Glutamatergic neuron (in vitro differentiated cells): ENCODE measurements around the gene P2RX1. TPM values are rescaled to one million over a fixed set of nuclear protein-coding genes. Genes with fewer than 3 reads are reported as not detected.
A peak's percentile ranks its signal among the peaks of the same experiment; 100 is the strongest.

Source experiments
- DNase-seq: peaks from one replicate; pipeline ENCODE4 v3.0.0; 2022
- H3K27ac Mint-ChIP-seq: one replicate; pipeline ENCODE4 v1.8.0; 2020; ENCODE audit warnings: mild to moderate bottlenecking, mixed read lengths, inconsistent platforms; ENCODE audit not compliant: unreplicated experiment
- H3K27me3 Mint-ChIP-seq: one replicate; pipeline ENCODE4 v1.8.0; 2020; ENCODE audit warnings: mild to moderate bottlenecking, moderate library complexity, mixed read lengths, inconsistent platforms; ENCODE audit not compliant: unreplicated experiment
- H3K36me3 Mint-ChIP-seq: one replicate; pipeline ENCODE4 v1.8.0; 2020; ENCODE audit warnings: mild to moderate bottlenecking, mixed read lengths, inconsistent platforms; ENCODE audit not compliant: unreplicated experiment
- H3K4me1 Mint-ChIP-seq: one replicate; pipeline ENCODE4 v1.8.0; 2020; ENCODE audit warnings: mild to moderate bottlenecking, low read depth, mixed read lengths, inconsistent platforms; ENCODE audit not compliant: unreplicated experiment
- H3K4me3 Mint-ChIP-seq: one replicate; pipeline ENCODE4 v1.8.0; 2020; ENCODE audit warnings: mild to moderate bottlenecking, mixed read lengths, inconsistent platforms; ENCODE audit not compliant: unreplicated experiment
- H3K9me3 Mint-ChIP-seq: one replicate; pipeline ENCODE4 v1.8.0; 2020; ENCODE audit warnings: mild to moderate bottlenecking, moderate library complexity, mixed read lengths, inconsistent platforms; ENCODE audit not compliant: unreplicated experiment
- total RNA-seq: library from RNA; stranded (reverse); fragmentation: NEBNext Ultra II Directional; extraction: Animal tissue kit (Norgen Biotek cat#: 25700); gene quantifications from one replicate; pipeline ENCODE4 v1.2.1, GENCODE V29; 2021; ENCODE audit not compliant: unreplicated experiment
- TF ChIP-seq, protein P1 (sequence below): fragments of 200-600 bp; sonication (generic); IDR thresholded peaks from one replicate; pipeline ENCODE4 v1.5.0; 2021; ENCODE audit not compliant: partially characterized antibody, unreplicated experiment

Gene P2RX1
- total RNA-seq, 1 donor from 2014 or later: 2.1 TPM

DNA sequence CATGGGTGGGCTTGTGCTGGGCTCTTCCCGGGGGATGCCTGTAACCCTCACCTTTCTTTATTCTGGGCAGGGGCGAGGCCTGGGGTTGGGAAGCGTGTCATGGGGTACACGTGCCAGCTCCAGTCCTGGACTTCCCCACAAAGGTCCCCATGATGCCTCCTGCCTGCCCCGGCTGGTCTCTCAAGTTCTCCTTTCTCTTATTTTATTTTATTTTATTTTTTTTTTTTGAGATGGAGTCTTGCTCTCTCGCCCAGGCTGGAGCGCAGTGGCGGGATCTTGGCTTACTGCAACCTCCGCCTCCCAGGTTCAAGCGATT is 39.4 kb upstream of the P2RX1 start:
- no peak for DNase-seq
- peaks cover 15% of the 10 kb centered on the region for H3K4me1 Mint-ChIP-seq
- H3K27me3 Mint-ChIP-seq: peaks cover 3% of the 10 kb centered on the region
- TF ChIP-seq, protein P1, sequence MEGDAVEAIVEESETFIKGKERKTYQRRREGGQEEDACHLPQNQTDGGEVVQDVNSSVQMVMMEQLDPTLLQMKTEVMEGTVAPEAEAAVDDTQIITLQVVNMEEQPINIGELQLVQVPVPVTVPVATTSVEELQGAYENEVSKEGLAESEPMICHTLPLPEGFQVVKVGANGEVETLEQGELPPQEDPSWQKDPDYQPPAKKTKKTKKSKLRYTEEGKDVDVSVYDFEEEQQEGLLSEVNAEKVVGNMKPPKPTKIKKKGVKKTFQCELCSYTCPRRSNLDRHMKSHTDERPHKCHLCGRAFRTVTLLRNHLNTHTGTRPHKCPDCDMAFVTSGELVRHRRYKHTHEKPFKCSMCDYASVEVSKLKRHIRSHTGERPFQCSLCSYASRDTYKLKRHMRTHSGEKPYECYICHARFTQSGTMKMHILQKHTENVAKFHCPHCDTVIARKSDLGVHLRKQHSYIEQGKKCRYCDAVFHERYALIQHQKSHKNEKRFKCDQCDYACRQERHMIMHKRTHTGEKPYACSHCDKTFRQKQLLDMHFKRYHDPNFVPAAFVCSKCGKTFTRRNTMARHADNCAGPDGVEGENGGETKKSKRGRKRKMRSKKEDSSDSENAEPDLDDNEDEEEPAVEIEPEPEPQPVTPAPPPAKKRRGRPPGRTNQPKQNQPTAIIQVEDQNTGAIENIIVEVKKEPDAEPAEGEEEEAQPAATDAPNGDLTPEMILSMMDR: no peak
- no peaks in the 10 kb centered on the region for H3K9me3 Mint-ChIP-seq
- no peak overlapping the region for H3K27ac Mint-ChIP-seq
- no peaks in the 10 kb centered on the region for H3K36me3 Mint-ChIP-seq
- no peak overlapping the region for H3K4me3 Mint-ChIP-seq

DNA sequence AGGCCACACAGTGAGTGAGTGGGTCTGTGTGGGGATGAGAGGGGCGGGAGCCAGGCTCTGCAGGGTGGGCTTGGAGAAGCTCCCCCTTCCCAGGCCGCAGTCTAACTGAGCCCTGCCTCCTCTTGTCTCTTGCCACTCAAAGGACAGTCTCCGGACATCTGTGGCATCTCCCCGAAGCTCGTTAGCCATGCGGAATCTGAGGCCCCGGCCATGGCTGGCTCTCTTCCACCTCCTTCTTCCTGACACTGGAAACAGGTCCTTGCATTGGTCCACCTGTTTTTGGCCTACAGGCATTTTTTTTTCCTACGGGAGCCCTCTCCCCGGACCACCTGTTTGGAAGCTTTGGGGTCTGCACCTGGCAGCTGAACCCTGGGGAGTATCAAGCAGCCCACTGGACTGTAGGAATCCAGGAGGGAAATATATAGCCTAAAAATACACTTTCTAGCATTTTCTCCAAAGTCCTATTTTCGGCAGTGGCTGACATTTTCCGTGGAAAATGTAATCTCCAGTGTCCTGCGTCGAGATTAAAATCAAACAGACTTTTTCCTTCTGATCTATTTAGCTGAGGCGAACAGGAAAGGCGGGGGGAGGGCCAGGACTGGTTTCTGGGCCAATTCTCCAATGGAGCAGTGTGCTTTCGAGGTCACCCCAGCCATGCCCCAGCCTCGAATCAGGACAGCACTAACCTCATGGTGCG is 38.9 kb upstream of the P2RX1 start:
- TF ChIP-seq, protein P1: no peak
- DNase-seq: no peak
- Mint-ChIP-seq H3K4me1 (peaks cover 12% of the 10 kb centered on the region), H3K9me3 (no peaks in the 10 kb centered on the region), H3K27me3 (peaks cover 3% of the 10 kb centered on the region), H3K27ac (peak overlapping the region; percentile 5), H3K4me3 (no peak overlapping the region), H3K36me3 (no peaks in the 10 kb centered on the region)

DNA sequence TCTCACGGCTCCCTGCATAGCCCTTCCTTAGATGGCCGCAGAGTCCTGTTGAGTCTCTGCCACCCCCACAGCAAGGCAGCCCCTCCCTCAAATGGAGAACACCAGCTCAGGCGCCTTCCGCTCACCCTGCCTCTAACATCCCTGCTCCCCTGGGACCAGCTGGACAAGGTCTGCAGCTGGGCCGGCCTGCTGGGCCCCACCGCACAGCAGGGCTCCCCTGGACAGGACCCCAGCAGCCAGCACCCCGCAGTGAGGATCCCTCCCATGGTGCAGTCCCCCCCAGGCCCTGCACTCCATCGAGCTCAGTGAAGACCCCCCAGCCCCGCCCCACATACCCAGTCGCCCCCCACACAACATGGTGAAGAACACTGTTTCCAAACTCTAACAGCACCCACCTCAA is 37.8 kb upstream of the P2RX1 start:
- H3K27ac Mint-ChIP-seq: no peak overlapping the region
- no peak for DNase-seq
- H3K4me1 Mint-ChIP-seq: peaks cover 10% of the 10 kb centered on the region
- H3K36me3 Mint-ChIP-seq: no peaks in the 10 kb centered on the region
- peaks cover 2% of the 10 kb centered on the region for H3K27me3 Mint-ChIP-seq
- no peak overlapping the region for H3K4me3 Mint-ChIP-seq
- peaks cover under 1% of the 10 kb centered on the region for H3K9me3 Mint-ChIP-seq
- TF ChIP-seq, protein P1: no peak

DNA sequence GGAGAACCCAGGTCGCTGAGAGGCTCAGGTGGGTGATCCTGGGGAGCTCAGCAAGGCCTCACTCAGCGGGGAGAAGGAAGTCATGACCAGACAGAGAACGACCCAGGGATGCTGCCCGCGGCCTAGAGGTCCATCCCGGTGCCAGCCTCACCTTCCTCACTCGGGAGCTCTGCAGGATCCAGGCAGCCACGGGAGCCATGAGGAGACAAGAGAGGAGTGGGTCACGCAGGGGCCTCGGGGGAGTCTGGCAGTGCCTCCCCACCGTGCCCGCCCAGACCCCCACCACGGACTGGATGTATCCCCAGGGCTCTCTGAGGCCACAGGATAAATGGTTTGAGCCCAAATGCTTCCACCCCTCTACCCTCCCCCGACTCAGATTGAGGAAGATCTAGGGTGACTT is 37.3 kb upstream of the P2RX1 start:
- peaks cover 2% of the 10 kb centered on the region for H3K9me3 Mint-ChIP-seq
- H3K27me3 Mint-ChIP-seq: peaks cover 2% of the 10 kb centered on the region
- H3K4me3 Mint-ChIP-seq: no peak overlapping the region
- TF ChIP-seq, protein P1: no peak
- no peak overlapping the region for H3K27ac Mint-ChIP-seq
- H3K4me1 Mint-ChIP-seq: peaks cover 10% of the 10 kb centered on the region
- H3K36me3 Mint-ChIP-seq: no peaks in the 10 kb centered on the region
- no peak for DNase-seq

DNA sequence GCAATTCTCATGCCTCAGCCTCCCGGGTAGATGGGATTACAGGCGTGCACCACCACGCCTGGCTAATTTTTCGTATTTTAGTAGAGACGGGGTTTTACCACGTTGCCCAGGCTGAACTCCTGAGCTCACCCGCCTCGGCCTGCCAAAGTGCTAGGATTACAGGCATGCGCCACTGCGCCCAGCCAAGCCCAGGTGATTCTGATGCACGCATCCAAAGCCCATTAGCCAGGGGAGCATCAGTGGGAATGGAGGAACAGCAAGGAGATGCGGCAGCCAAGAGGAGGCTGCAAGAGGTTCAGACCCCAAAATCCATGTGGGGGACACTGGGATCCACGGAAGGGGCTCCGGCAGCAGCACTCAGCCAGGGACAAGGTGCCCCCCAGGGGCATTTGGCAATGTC is 35.9 kb upstream of the P2RX1 start:
- no peak for DNase-seq
- Mint-ChIP-seq H3K4me1 (peaks cover 10% of the 10 kb centered on the region), H3K4me3 (no peak overlapping the region), H3K9me3 (peaks cover 2% of the 10 kb centered on the region), H3K27me3 (peaks cover 2% of the 10 kb centered on the region), H3K36me3 (no peaks in the 10 kb centered on the region), H3K27ac (no peak overlapping the region)
- TF ChIP-seq, protein P1: no peak
